IPS-18a (cell line): ENCODE results near the gene RALGPS2.

Experiments
- H3K27ac ChIP-seq: one replicate; pipeline ENCODE4 v1.5.1; 2013; ENCODE audit warnings: low read length
- H3K27me3 ChIP-seq: one replicate; pipeline ENCODE4 v1.6.1; 2013; ENCODE audit warnings: mild to moderate bottlenecking, low read length; ENCODE audit not compliant: control insufficient read depth, insufficient read depth
- H3K36me3 ChIP-seq: one replicate; pipeline ENCODE4 v1.6.1; 2013; ENCODE audit warnings: low read depth, low read length; ENCODE audit not compliant: control insufficient read depth
- H3K4me1 ChIP-seq: one replicate; pipeline ENCODE4 v1.6.1; 2013; ENCODE audit warnings: low read depth, low read length; ENCODE audit not compliant: control insufficient read depth
- H3K4me3 ChIP-seq: one replicate; pipeline ENCODE4 v1.5.1; 2013; ENCODE audit warnings: low read length
- H3K9ac ChIP-seq: one replicate; pipeline ENCODE4 v1.6.1; 2013; ENCODE audit warnings: mild to moderate bottlenecking, low read length, moderate library complexity
- H3K9me3 ChIP-seq: one replicate; pipeline ENCODE4 v1.6.1; 2013; ENCODE audit warnings: low read depth, low read length; ENCODE audit not compliant: control insufficient read depth

Gene RALGPS2

DNA sequence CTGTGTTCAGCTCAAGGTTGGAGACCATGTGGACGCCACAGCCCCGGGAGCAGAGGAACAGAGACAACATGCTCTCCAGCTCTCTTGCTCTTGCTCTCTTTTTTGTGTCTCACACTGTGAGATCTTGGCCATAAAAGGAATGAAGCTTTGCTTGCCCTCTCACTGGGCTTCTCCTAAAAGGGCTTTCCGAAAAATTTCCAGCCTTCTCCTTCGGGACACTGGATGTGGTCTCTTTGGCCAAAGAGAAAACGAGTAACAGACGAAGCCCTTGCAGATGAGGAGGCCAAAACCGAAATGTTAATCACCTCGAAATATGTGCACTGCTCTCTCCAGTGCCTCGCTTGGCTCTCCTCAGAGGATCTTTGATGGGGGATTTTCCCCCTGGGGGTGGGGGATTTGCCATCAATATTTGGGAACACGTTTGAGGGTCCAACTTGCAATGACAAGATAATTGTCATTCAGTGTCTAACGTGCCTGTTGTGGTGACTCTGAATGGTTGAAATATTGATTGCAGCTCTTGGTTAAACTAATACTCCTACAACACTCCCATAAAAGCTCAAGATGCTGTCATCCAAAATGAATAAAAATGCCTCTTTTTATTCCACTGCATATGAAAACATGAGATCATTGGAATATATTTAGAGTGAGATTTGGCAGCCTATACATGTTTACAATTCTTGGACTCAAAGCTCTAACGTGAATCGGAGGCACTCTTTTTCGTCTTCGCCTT is 214.5 kb downstream of the RALGPS2 start:
- Histone ChIP-seq H3K9me3 (no peaks in the 10 kb centered on the region), H3K9ac (no peak overlapping the region), H3K27ac (no peak overlapping the region), H3K36me3 (no peaks in the 10 kb centered on the region), H3K27me3 (no peaks in the 10 kb centered on the region), H3K4me3 (no peak overlapping the region), H3K4me1 (no peaks in the 10 kb centered on the region)

DNA sequence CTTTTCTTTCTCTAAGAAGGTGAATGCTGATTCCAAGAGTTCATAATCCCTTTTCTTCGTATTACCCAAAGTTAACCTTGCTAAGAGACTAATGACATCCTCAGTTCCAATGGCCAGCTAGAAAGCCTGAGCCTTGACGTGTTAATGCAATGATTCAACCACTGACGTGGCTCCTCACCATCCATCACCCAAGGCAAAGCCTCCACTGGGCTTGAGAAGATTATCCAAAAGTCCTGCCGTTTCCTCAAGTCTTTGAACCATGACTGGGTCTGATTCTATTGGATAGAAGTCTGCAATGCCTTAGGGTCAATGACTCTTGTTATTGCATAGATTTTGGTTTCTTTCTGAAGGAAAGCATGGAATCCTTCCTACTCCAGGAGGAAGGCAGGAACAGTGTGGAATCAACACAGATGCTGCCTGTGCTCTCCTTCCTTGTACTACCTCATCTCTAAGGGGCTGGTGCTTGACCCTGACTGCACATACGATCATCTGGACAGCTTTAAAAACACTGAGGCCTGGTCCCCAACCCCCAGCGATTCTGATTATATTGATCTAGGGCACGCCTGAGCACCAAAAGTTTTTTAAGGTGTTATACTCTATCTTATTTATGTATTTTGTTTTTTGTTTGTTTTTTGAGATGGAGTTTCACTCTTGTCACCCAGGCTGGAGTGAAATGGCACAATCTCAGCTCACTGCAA is 215.2 kb downstream of the RALGPS2 start:
- no peaks in the 10 kb centered on the region for H3K27me3 ChIP-seq
- H3K27ac ChIP-seq: no peak overlapping the region
- no peak overlapping the region for H3K9ac ChIP-seq
- H3K36me3 ChIP-seq: no peaks in the 10 kb centered on the region
- no peak overlapping the region for H3K4me3 ChIP-seq
- H3K4me1 ChIP-seq: no peaks in the 10 kb centered on the region
- H3K9me3 ChIP-seq: no peaks in the 10 kb centered on the region

- no peak overlapping the region for H3K9ac ChIP-seq
- no peaks in the 10 kb centered on the region for H3K27me3 ChIP-seq
- no peaks in the 10 kb centered on the region for H3K36me3 ChIP-seq
- H3K9me3 ChIP-seq: no peaks in the 10 kb centered on the region
- H3K27ac ChIP-seq: no peak overlapping the region
- H3K4me1 ChIP-seq: peaks cover 6% of the 10 kb centered on the region
- no peak overlapping the region for H3K4me3 ChIP-seq
These were observed 216.2 kb downstream of the RALGPS2 start for GRCh38 chr1:178941261-178941689.

DNA sequence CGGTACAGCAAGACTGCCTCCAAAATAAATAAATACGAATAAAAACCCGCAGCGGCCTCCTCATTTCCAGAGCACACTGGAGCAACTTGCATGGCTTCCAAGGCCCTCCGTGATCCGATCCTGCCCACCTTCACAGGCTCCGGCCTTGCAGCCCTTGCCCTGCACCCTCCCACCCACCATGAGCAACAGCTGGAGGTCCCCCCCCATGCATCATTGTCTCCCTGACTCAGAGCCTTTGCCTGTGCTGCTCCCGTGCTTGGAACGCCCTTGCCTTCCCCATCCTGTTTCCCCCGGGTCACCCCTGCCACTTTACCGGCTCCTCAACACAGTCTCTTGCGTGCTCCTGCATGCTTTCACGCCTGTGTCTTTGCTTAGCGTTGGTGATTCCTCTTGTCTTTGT is 216.8 kb downstream of the RALGPS2 start:
- Histone ChIP-seq H3K4me1 (peaks cover 8% of the 10 kb centered on the region), H3K27me3 (no peaks in the 10 kb centered on the region), H3K27ac (no peak overlapping the region), H3K9ac (no peak overlapping the region), H3K36me3 (no peaks in the 10 kb centered on the region), H3K9me3 (no peaks in the 10 kb centered on the region), H3K4me3 (no peak overlapping the region)

DNA sequence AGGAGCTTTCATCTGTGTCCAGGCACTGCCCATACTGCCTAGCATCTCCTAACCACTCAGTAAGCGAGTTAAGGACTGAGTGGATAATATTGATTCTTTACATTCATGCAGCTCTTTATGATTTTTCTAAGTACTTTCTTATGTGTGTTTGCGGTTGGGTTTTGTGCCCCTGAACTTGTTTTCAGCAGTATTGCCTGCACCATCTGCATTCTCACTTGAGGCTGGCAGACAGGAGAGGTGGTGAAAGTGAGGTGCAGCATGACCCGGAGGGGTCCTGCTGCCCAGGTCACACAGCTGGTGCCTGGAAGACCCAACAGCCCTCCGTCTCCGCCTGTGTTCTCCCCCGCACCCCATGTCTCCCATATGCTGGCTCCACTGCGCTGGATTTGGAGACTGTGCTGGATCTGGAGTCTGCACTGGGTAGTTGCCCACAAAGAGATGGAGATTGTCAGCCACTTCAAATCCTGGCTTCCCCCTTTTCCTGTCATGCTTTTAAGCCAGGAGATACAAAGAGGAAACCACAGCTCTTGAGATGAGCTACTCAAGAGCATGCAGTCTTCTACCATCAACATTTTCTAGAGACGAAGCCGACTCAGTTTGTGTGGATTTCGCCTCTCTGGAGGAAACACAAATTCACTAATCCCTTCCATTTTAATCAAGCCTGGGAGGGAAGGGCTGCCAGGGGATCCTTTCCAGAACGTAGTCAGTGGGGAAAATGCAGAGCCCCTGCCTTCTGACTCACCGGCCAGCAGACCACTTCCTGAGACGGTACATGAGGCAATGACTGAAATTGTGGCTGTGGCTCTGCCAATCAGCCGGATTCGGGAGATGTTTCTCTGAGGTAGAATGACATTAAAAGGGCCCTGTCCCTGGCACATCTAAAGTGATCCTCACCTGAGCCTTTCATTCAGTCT is 217.5 kb downstream of the RALGPS2 start:
- Histone ChIP-seq H3K4me1 (peaks cover 8% of the 10 kb centered on the region), H3K9me3 (no peaks in the 10 kb centered on the region), H3K36me3 (no peaks in the 10 kb centered on the region), H3K27ac (no peak overlapping the region), H3K27me3 (no peaks in the 10 kb centered on the region), H3K9ac (no peak overlapping the region), H3K4me3 (no peak overlapping the region)

GRCh38 chr1:178944729-178945128 is 219.7 kb downstream of the RALGPS2 start:
- Histone ChIP-seq H3K9ac (no peak overlapping the region), H3K9me3 (no peaks in the 10 kb centered on the region), H3K36me3 (no peaks in the 10 kb centered on the region), H3K27ac (no peak overlapping the region), H3K27me3 (no peaks in the 10 kb centered on the region), H3K4me1 (peaks cover 8% of the 10 kb centered on the region), H3K4me3 (no peak overlapping the region)

DNA sequence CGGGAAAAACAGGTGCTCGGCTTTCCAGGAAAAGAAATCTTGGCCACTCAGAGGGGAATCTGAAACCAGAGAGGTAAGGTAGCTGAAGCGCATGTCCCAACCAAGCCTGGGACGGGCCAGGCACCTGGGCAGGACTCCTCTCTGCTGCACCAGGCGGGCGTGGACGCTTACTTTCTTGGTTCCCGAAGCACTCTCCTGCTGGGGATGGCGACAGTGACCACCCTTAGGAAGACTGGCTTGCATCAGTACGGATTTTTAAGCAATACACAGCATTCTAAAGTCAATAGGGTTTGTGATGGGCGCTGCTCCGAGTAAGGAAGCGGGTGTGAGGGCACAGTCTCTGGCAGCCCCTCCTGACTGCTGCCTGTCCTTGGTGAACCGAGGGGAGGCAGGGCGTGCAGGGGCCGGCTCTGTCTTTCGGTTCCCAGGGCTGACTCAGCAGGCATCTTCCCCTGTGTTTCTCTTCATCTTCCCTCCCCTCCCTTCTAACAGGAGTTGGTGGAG is 220.8 kb downstream of the RALGPS2 start:
- no peaks in the 10 kb centered on the region for H3K9me3 ChIP-seq
- H3K4me1 ChIP-seq: peaks cover 8% of the 10 kb centered on the region
- no peaks in the 10 kb centered on the region for H3K36me3 ChIP-seq
- H3K27ac ChIP-seq: no peak overlapping the region
- no peak overlapping the region for H3K9ac ChIP-seq
- H3K4me3 ChIP-seq: no peak overlapping the region
- H3K27me3 ChIP-seq: no peaks in the 10 kb centered on the region

DNA sequence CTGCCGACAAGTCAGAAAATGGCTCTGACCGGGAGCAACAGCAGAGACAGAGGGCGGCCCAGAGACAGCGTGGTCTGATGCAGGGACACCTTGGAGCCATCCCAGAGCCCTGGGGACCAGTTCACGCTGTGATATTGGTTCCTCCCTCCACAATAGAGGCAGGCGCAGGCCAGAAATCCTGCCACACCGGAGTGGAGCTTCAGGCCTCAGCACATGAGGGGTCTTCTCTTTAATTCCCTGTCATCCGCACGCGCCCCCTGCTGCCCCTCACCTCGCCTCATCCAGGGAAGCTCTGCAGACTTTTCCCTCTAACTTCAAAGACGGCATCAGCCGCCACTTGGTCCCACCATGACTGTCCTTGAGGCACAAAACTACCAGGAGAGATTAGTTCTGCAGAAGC is 221.4 kb downstream of the RALGPS2 start:
- H3K36me3 ChIP-seq: no peaks in the 10 kb centered on the region
- no peaks in the 10 kb centered on the region for H3K27me3 ChIP-seq
- no peaks in the 10 kb centered on the region for H3K9me3 ChIP-seq
- no peak overlapping the region for H3K27ac ChIP-seq
- no peak overlapping the region for H3K9ac ChIP-seq
- no peak overlapping the region for H3K4me3 ChIP-seq
- peaks cover 8% of the 10 kb centered on the region for H3K4me1 ChIP-seq

- H3K27me3 ChIP-seq: no peaks in the 10 kb centered on the region
- H3K27ac ChIP-seq: no peak overlapping the region
- no peaks in the 10 kb centered on the region for H3K36me3 ChIP-seq
- H3K9me3 ChIP-seq: no peaks in the 10 kb centered on the region
- H3K9ac ChIP-seq: no peak overlapping the region
- peaks cover 8% of the 10 kb centered on the region for H3K4me1 ChIP-seq
- no peak overlapping the region for H3K4me3 ChIP-seq
These were observed 222.0 kb downstream of the RALGPS2 start for GRCh38 chr1:178946855-178947676.

GRCh38 chr1:178947677-178947981 is 222.6 kb downstream of the RALGPS2 start:
- peaks cover 8% of the 10 kb centered on the region for H3K4me1 ChIP-seq
- no peaks in the 10 kb centered on the region for H3K9me3 ChIP-seq
- H3K36me3 ChIP-seq: no peaks in the 10 kb centered on the region
- H3K4me3 ChIP-seq: no peak overlapping the region
- no peaks in the 10 kb centered on the region for H3K27me3 ChIP-seq
- H3K9ac ChIP-seq: no peak overlapping the region
- H3K27ac ChIP-seq: no peak overlapping the region

DNA sequence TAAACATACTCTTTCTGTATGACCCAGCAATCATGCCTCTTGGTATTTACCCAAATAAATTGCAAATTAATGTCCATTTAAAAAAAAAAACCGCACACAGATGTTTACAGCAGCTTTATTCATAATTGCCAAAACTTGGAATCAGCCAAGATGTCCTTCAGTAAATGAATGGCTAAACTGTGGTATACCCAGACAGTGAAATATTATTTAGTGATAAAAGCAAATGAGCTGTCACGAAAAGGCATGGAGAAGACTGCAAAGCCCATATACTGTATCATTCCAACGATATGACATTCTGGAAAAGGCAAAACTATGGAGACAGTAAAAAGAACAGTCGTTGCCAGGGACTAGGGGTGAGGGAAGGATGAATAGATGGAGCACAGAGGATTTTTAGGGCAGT is 223.6 kb downstream of the RALGPS2 start:
- Histone ChIP-seq H3K9me3 (no peaks in the 10 kb centered on the region), H3K4me3 (no peak overlapping the region), H3K36me3 (no peaks in the 10 kb centered on the region), H3K4me1 (peaks cover 8% of the 10 kb centered on the region), H3K27me3 (no peaks in the 10 kb centered on the region), H3K27ac (no peak overlapping the region), H3K9ac (no peak overlapping the region)
